DMS153 treated with DMSO at 0.1 percent for 48 hours (cell line): ENCODE measurements around the gene STAB1.

ENCODE experiments used
- DNase-seq: peaks from one replicate; lab custom pipeline; 2025; ENCODE audit not compliant: unreplicated experiment; lab: John Stamatoyannopoulos, UW

Gene STAB1

GRCh38 chr3:52484680-52485461 lies 10.3 kb upstream of the STAB1 start:
- DNase-seq, result no peak

- no peak for DNase-seq
These were observed 7.9 kb upstream of the STAB1 start for GRCh38 chr3:52487050-52487787.

GRCh38 chr3:52487788-52488691 lies 7.1 kb upstream of the STAB1 start:
- no peak for DNase-seq

- DNase-seq, result no peak
These were observed 6.4 kb upstream of the STAB1 start for GRCh38 chr3:52488746-52489145.

GRCh38 chr3:52489453-52489852 lies 5.7 kb upstream of the STAB1 start:
- no peak for DNase-seq

GRCh38 chr3:52490035-52490938 lies 4.9 kb upstream of the STAB1 start:
- no peak for DNase-seq

- DNase-seq, result no peak
These were observed 4.1 kb upstream of the STAB1 start for GRCh38 chr3:52490939-52491526.

- DNase-seq, result no peak
These were observed 3.1 kb upstream of the STAB1 start for GRCh38 chr3:52492059-52492458.

- DNase-seq, result no peak
These were observed 1.7 kb upstream of the STAB1 start for GRCh38 chr3:52493232-52494017.

- no peak for DNase-seq
These were observed 693 bp upstream of the STAB1 start for GRCh38 chr3:52494445-52494844.

- DNase-seq, result no peak
These were observed 852 bp downstream of the STAB1 start for GRCh38 chr3:52495777-52496602.

- no peak for DNase-seq
These were observed 3.3 kb downstream of the STAB1 start for GRCh38 chr3:52498137-52499054.

- no peak for DNase-seq
These were observed 5.9 kb downstream of the STAB1 start for GRCh38 chr3:52501046-52501445.

- DNase-seq, result no peak
These were observed 6.9 kb downstream of the STAB1 start for GRCh38 chr3:52502001-52502400.

GRCh38 chr3:52502808-52503350 lies 7.7 kb downstream of the STAB1 start:
- DNase-seq, result no peak

- DNase-seq, result no peak
These were observed 8.8 kb downstream of the STAB1 start for GRCh38 chr3:52503788-52504424.

GRCh38 chr3:52504977-52505376 lies 9.8 kb downstream of the STAB1 start:
- no peak for DNase-seq
